ENCODE data around the gene KLRC4.
"Not testable (repeated sequence)": the region's sequence is repeated elsewhere in the genome, so short reads cannot be mapped to it uniquely, and the experiment has no call there.

Gene KLRC4

DNA sequence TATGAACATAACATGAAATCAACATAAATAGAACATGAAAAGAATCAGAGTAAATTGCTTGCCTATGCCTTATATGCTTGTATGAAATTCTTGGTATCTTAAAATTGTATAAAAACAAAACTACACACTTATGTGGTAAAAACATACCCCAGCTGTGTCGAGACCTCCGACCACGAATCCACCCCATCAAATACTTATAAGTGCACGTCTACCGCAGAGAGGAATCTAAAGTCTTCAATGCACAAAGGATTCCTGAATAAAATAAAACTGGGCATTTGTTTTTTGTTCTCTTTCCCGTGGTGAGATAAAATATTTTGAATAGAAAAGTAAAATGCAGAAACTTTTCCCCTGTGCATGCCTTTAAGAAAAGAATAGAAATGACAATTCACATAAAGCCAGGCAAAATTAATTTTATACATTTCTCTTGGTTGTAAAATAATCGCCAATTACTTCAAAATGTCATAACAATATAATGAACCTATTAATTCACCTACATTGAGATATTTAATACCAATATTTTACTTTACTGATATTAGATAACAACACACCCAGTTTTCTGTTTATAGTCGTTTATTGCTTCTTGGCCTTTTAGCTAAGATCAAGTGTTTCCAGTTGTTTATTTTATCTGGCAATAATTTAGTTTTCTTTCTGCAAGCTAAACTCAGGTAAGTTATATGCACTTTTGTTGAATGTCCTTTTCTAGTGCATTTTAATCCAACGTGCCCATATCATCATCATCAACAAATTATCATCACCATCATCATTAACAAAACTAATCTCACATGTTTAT, 20.7 kb downstream of the KLRC4 start:
- Histone ChIP-seq H3K27ac (ENCODE audit: low read length) (no peak overlapping the region), H3K36me3 (replicated peaks; ENCODE audit: low read depth, low read length) (no peaks in the 10 kb centered on the region), H3K4me3 (ENCODE audit: low read length) (no peak overlapping the region), H3K27me3 (ENCODE audit: low read depth, low read length) (no peaks in the 10 kb centered on the region), H3K9me3 (ENCODE audit: insufficient read depth, low read length) (no peaks in the 10 kb centered on the region), H3K4me2 (ENCODE audit: low read length) (no peak overlapping the region), H4K20me1 (ENCODE audit: insufficient read depth, low read length) (no peaks in the 10 kb centered on the region), H3K9ac (ENCODE audit: low read length) (no peak overlapping the region), H2AFZ (ENCODE audit: low read depth, low read length) (no peak overlapping the region), H3K79me2 (ENCODE audit: low read length) (no peaks in the 10 kb centered on the region), H3K4me1 (ENCODE audit: low read length) (peaks cover 24% of the 10 kb centered on the region)
- no peak for TF ChIP-seq EZH2phosphoT487 (IDR thresholded peaks at IDR 0.05; ENCODE audit: low read depth)
- TF ChIP-seq, protein P1, sequence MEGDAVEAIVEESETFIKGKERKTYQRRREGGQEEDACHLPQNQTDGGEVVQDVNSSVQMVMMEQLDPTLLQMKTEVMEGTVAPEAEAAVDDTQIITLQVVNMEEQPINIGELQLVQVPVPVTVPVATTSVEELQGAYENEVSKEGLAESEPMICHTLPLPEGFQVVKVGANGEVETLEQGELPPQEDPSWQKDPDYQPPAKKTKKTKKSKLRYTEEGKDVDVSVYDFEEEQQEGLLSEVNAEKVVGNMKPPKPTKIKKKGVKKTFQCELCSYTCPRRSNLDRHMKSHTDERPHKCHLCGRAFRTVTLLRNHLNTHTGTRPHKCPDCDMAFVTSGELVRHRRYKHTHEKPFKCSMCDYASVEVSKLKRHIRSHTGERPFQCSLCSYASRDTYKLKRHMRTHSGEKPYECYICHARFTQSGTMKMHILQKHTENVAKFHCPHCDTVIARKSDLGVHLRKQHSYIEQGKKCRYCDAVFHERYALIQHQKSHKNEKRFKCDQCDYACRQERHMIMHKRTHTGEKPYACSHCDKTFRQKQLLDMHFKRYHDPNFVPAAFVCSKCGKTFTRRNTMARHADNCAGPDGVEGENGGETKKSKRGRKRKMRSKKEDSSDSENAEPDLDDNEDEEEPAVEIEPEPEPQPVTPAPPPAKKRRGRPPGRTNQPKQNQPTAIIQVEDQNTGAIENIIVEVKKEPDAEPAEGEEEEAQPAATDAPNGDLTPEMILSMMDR (IDR thresholded peaks at IDR 0.05; ENCODE audit: low read depth, low read length) = no peak

DNA sequence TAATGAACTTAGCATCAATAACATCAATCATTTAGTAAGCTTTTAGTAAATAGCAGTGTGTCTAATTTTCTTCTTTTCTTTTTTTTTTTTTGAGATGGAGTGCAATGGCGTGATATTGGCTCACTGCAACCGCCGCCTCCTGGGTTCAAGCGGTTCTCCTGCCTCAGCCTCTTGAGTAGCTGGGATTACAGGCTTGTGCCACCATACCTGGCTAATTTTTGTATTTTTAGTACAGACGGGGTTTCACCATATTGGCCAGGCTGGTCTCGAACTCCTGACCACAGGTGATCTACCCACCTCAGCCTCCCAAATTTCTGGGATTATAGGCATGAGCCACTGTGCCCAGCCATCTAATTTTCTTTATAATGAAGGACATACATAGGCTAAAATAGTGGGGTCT, 22.1 kb downstream of the KLRC4 start:
- H3K4me1 ChIP-seq (ENCODE audit: low read length) = peaks cover 11% of the 10 kb centered on the region
- not testable (repeated sequence) for H3K9me3 ChIP-seq (ENCODE audit: insufficient read depth, low read length); H3K4me2 ChIP-seq (ENCODE audit: low read length); H4K20me1 ChIP-seq (ENCODE audit: insufficient read depth, low read length); H3K79me2 ChIP-seq (ENCODE audit: low read length); H3K9ac ChIP-seq (ENCODE audit: low read length); H3K4me3 ChIP-seq (ENCODE audit: low read length); H3K27me3 ChIP-seq (ENCODE audit: low read depth, low read length); H3K27ac ChIP-seq (ENCODE audit: low read length); H3K36me3 ChIP-seq (replicated peaks; ENCODE audit: low read depth, low read length); H2AFZ ChIP-seq (ENCODE audit: low read depth, low read length)

DNA sequence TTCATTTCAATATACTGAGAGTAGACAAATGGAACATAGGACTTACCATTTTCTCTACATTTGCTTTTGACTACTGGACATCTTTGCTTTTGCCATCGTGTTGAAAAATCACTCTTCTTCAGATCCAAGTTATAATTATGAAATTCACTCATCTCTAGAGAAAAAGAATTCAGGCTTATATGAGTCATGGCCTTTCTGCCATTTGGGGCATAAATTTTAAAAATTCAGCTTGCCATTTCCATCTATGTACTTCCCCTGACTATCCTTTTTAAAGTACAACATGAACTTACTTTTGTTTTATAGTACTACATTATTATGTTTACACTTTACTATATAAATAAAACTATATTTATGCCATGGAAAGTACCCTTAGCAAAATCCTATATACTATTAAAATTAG, 22.7 kb downstream of the KLRC4 start:
- H4K20me1 ChIP-seq (ENCODE audit: insufficient read depth, low read length) = no peaks in the 10 kb centered on the region
- H3K4me3 ChIP-seq (ENCODE audit: low read length) = no peak overlapping the region
- H3K4me2 ChIP-seq (ENCODE audit: low read length) = no peak overlapping the region
- H3K27me3 ChIP-seq (ENCODE audit: low read depth, low read length) = no peaks in the 10 kb centered on the region
- H3K9ac ChIP-seq (ENCODE audit: low read length) = no peak overlapping the region
- TF ChIP-seq, protein P1 (IDR thresholded peaks at IDR 0.05; ENCODE audit: low read depth, low read length) = no peak
- no peak for TF ChIP-seq EZH2phosphoT487 (IDR thresholded peaks at IDR 0.05; ENCODE audit: low read depth)
- peaks cover 4% of the 10 kb centered on the region for H3K4me1 ChIP-seq (ENCODE audit: low read length)
- no peak overlapping the region for H3K27ac ChIP-seq (ENCODE audit: low read length)
- H2AFZ ChIP-seq (ENCODE audit: low read depth, low read length) = no peak overlapping the region
- H3K36me3 ChIP-seq (replicated peaks; ENCODE audit: low read depth, low read length) = no peaks in the 10 kb centered on the region
- H3K9me3 ChIP-seq (ENCODE audit: insufficient read depth, low read length) = no peaks in the 10 kb centered on the region
- no peaks in the 10 kb centered on the region for H3K79me2 ChIP-seq (ENCODE audit: low read length)

DNA sequence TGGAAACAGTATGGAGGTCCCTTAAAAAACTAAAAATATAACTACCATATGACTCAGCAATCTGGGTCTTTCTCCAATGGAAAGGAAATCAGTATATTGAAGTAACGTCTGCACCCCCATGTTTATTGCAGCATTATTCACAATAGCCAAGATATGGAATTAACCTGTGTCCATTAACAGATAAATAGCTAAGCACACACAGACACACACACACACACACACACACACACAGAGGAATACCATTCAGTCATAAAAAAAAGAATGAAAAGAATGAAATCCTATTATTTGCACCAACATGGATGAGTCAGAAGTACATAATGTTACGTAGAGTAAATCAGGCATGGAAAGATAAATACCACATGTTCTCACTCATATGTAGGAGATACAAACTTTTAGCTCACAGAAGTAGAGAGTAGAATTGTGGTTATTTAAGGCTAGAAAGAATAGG, 24.4 kb downstream of the KLRC4 start:
- no peaks in the 10 kb centered on the region for H4K20me1 ChIP-seq (ENCODE audit: insufficient read depth, low read length)
- H3K9ac ChIP-seq (ENCODE audit: low read length) = no peak overlapping the region
- no peaks in the 10 kb centered on the region for H3K4me1 ChIP-seq (ENCODE audit: low read length)
- no peaks in the 10 kb centered on the region for H3K27me3 ChIP-seq (ENCODE audit: low read depth, low read length)
- H3K4me3 ChIP-seq (ENCODE audit: low read length) = no peak overlapping the region
- H2AFZ ChIP-seq (ENCODE audit: low read depth, low read length) = no peak overlapping the region
- TF ChIP-seq, protein P1 (IDR thresholded peaks at IDR 0.05; ENCODE audit: low read depth, low read length) = no peak
- TF ChIP-seq EZH2phosphoT487 (IDR thresholded peaks at IDR 0.05; ENCODE audit: low read depth) = no peak
- no peak overlapping the region for H3K4me2 ChIP-seq (ENCODE audit: low read length)
- H3K79me2 ChIP-seq (ENCODE audit: low read length) = no peaks in the 10 kb centered on the region
- no peak overlapping the region for H3K27ac ChIP-seq (ENCODE audit: low read length)
- no peaks in the 10 kb centered on the region for H3K9me3 ChIP-seq (ENCODE audit: insufficient read depth, low read length)
- H3K36me3 ChIP-seq (replicated peaks; ENCODE audit: low read depth, low read length) = no peaks in the 10 kb centered on the region

All from OCI-LY3 (cell line).